Stomach (tissue), 4 donors: ENCODE measurements around the gene MMP20.

ENCODE experiments used
- CTCF ChIP-seq, 7 experiments: fragments of 450-650 bp in 4 of 7; fragments of 200-600 bp in 3 of 7; sonication (generic) in 3 of 7; IDR thresholded peaks; one replicate each; pipeline ENCODE4 v1.5.1; 2016 to 2019; ENCODE audit warnings: antibody characterized with exemption in 7 of 7, control low read depth in 2 of 7, mild to moderate bottlenecking in 1 of 7
- EP300 ChIP-seq: sonication (generic); formaldehyde crosslinking; IDR thresholded peaks from one replicate; pipeline ENCODE4 v1.6.1; 2017; ENCODE audit warnings: antibody characterized with exemption
- POLR2A ChIP-seq, 4 donors: fragments of 450-650 bp; IDR thresholded peaks; one replicate each; pipeline ENCODE4 v1.6.1; 2016; ENCODE audit warnings: antibody characterized with exemption in 4 of 4, control low read depth in 2 of 4, mild to moderate bottlenecking in 1 of 4, moderate library complexity in 1 of 4
- POLR2AphosphoS5 ChIP-seq, 3 donors: sonication (generic); formaldehyde crosslinking; IDR thresholded peaks; one replicate each; pipeline ENCODE4 v1.6.1; 2016; ENCODE audit warnings: antibody characterized with exemption in 3 of 3

- TF ChIP-seq CTCF (IDR thresholded peaks at IDR 0.05) (no peak), EP300 (no peak), POLR2AphosphoS5 (IDR thresholded peaks at IDR 0.05) (peak in 1 of 3 donors; percentile 33), POLR2A (IDR thresholded peaks at IDR 0.05) (no peak)
These were observed 25.4 kb downstream of the MMP20 start for GRCh38 chr11:102599642-102600261.
